ENCODE data around the gene GMEB1.
"Not testable (repeated sequence)": the region's sequence is repeated elsewhere in the genome, so short reads cannot be mapped to it uniquely, and the experiment has no call there.

GMEB1 gene

GRCh38 chr1:28672971-28673370, 4.4 kb downstream of the GMEB1 start:
- DNase-seq, result not testable (repeated sequence)

- no peak for DNase-seq
These were observed 7.3 kb downstream of the GMEB1 start for GRCh38 chr1:28675924-28676257.

- no peak for DNase-seq
These were observed 11.6 kb downstream of the GMEB1 start for GRCh38 chr1:28680151-28680550.

- no peak for DNase-seq
These were observed 14.3 kb downstream of the GMEB1 start for GRCh38 chr1:28682840-28683239.

- DNase-seq, result no peak
These were observed 16.4 kb downstream of the GMEB1 start for GRCh38 chr1:28684937-28685336.

GRCh38 chr1:28691627-28692026, 23.0 kb downstream of the GMEB1 start:
- DNase-seq, result not testable (repeated sequence)

GRCh38 chr1:28703629-28704028, 35.0 kb downstream of the GMEB1 start:
- no peak for DNase-seq

GRCh38 chr1:28716336-28716735, 47.8 kb downstream of the GMEB1 start:
- no peak for DNase-seq

GRCh38 chr1:28718166-28718565, 49.6 kb downstream of the GMEB1 start:
- DNase-seq, result no peak

- no peak for DNase-seq
These were observed 50.2 kb downstream of the GMEB1 start for GRCh38 chr1:28718586-28719331.

- DNase-seq, result no peak
These were observed 50.7 kb downstream of the GMEB1 start for GRCh38 chr1:28719332-28719619.

- no peak for DNase-seq
These were observed 51.8 kb downstream of the GMEB1 start for GRCh38 chr1:28720376-28720775.

- DNase-seq, result not testable (repeated sequence)
These were observed 53.3 kb downstream of the GMEB1 start for GRCh38 chr1:28721927-28722326.

- not testable (repeated sequence) for DNase-seq
These were observed 56.8 kb downstream of the GMEB1 start for GRCh38 chr1:28725365-28725764.

- no peak for DNase-seq
These were observed 67.4 kb downstream of the GMEB1 start for GRCh38 chr1:28735961-28736449.

- DNase-seq, result peak; percentile 100
These were observed 68.1 kb downstream of the GMEB1 start, which contains the start of gene YTHDF2 for GRCh38 chr1:28736450-28737306. Gene YTHDF2, plus strand, starts transcription at chr1:28736940. Its CDS starts 181 bp downstream, at chr1:28737121.

GRCh38 chr1:28737307-28738132, 68.9 kb downstream of the GMEB1 start:
- DNase-seq, result peak; percentile 32

GRCh38 chr1:28740118-28740517, 71.5 kb downstream of the GMEB1 start:
- DNase-seq, result no peak

- peak; percentile 25 for DNase-seq
These were observed 75.6 kb downstream of the GMEB1 start for GRCh38 chr1:28744184-28744583.

- no peak for DNase-seq
These were observed 77.1 kb downstream of the GMEB1 start for GRCh38 chr1:28745653-28746173.

GRCh38 chr1:28750330-28750729, 81.7 kb downstream of the GMEB1 start:
- no peak for DNase-seq

- DNase-seq, result not testable (repeated sequence)
These were observed 82.2 kb downstream of the GMEB1 start for GRCh38 chr1:28750771-28751294.
